Activated CD4-positive, alpha-beta T cell treated with anti-CD3 and anti-CD28 coated beads, Interleukin-10, Interleukin-2, amounts not matched to agents 100 ng/mL and 50 ng/mL, durations not matched to agents 16 hours and 8 hours (primary cell): ENCODE measurements around the gene KLHDC8A.
"Not testable (repeated sequence)": the region's sequence is repeated elsewhere in the genome, so short reads cannot be mapped to it uniquely, and the experiment has no call there.

Experiments
- DNase-seq: peaks from one replicate; pipeline ENCODE4 v3.0.0-alpha.2; 2020

Gene KLHDC8A, protein sequence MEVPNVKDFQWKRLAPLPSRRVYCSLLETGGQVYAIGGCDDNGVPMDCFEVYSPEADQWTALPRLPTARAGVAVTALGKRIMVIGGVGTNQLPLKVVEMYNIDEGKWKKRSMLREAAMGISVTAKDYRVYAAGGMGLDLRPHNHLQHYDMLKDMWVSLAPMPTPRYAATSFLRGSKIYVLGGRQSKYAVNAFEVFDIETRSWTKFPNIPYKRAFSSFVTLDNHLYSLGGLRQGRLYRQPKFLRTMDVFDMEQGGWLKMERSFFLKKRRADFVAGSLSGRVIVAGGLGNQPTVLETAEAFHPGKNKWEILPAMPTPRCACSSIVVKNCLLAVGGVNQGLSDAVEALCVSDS

DNA sequence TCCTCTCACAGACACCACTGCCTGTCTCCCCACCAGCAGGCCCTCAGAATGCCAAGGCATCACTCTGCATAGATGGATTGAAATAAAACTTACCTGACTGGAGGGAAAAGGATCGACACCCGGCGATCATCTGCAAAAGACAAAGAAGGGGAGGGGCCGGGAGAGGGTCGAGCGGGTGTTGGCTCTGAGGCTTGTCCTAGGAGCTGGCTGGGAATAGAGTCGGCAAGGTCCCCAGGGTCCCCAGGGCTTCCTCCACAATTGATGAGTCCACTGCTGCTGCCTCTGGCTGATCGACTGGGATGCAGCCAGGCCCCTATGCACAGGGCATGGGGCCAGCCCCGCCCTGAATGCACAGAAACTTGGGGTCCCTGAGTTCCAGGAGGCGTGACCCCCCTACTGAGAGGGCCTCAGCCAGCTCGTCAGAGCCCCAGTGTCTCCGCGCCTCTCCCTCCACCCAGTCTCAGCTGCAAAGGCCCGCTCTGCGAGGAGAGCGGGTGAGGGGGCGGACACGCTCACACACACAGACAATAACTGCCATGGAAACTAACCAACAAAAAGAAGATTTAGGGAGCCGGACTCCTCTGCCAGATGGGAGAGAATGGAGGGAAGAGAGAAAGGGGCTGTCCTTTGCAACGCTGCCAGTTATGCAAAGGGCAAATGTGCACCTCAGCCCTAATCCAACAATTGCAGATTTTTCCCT is at the start of gene KLHDC8A:
KLHDC8A (minus strand) TSS at position 483 of the 700 bp plus-strand sequence. CDS start 13,318 bp downstream, outside the sequence.
- DNase-seq: no peak

DNA sequence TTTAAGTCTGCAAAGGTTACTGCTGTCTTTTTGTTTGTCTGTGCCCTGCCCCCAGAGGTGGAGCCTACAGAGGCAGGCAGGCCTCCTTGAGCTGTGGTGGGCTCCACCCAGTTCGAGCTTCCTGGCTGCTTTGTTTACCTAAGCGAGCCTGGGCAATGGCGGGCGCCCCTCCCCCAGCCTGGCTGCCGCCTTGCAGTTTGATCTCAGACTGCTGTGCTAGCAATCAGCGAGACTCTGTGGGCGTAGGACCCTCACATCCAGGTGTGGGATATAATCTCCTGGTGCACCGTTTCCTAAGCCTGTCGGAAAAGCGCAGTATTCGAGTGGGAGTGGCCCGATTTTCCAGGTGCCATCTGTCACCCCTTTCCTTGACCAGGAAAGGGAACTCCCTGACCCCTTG is 49.5 kb upstream of the KLHDC8A start:
- not testable (repeated sequence) for DNase-seq

DNA sequence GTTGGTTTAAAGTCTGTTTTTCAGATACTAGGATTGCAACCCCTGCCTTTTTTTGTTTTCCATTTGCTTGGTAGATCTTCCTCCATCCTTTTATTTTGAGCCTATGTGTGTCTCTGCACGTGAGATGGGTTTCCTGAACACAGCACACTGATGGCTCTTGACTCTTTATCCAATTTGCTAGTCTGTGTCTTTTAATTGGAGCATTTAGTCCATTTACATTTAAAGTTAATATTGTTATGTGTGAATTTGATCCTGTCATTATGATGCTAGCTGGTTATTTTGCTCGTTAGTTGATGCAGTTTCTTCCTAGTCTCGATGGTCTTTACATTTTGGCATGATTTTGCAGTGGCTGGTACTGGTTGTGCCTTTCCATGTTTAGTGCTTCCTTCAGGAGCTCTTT is 47.8 kb upstream of the KLHDC8A start:
- not testable (repeated sequence) for DNase-seq

DNA sequence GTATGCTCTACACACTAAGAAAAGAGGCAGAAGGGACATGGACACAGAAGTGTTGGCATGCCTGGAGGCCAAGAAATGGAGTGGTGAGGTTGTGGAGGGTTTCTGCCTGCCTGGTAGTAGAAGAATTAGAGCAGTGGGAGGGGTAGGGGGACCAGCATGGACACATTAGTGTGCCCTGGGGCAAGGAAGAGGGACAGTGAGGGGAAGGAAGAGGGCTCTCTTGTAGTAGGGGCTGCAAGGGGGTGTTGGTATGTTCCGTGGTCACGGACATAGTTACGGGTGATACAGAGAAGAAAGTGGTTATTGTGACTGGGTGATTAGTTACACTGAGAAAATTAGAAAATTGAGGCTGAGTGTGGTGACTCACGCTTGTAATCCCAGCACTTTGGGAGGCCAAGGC is 41.9 kb upstream of the KLHDC8A start:
- no peak for DNase-seq

DNA sequence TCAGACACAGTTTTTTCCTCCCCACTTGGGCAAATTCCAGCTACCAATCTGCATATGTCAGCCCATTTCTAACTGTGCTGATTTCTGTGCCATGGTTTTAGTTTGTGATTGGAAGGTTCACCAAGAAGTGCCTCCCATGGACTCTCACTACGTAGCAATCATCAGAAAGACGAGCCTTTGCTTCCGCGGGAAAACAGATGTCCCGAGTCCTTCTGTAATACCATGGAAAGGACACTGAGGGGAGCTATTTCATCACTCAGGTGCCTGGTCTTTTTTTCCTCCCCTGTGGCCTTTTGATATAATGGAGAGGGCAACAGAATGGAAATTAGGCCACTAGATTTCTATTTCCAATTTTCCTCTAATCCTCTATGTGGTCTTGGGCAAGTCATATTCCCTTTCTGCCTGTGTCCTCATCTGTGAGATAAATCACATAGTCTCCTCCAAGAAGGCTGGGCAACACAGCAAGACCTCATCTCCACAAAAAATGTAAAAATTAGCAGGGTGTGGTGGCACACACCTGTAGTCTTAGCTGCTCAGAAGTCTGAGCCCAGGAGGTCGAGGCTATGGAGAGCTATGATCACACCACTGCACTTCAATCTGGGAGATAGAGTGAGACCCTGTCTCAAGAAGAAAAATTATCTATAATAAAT is 40.4 kb upstream of the KLHDC8A start:
- peak; percentile 38 for DNase-seq

DNA sequence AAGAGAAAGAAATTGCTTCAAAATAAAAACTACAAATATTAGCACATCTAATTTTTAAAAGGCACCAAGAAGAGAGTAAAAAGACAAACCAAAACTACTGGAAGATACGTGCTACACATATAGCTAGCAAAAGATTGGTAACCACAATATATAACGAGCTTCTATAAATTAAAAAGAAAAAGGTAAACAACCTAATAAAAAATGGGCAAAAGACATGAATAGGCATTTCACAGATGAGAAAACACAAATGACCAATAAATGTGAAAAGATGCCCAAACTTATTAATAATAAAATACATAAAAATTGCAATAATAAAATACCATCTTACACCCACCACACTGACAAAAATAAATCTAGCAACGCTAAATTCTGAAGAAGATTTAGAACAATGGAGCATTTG is 38.9 kb upstream of the KLHDC8A start:
- no peak for DNase-seq

DNA sequence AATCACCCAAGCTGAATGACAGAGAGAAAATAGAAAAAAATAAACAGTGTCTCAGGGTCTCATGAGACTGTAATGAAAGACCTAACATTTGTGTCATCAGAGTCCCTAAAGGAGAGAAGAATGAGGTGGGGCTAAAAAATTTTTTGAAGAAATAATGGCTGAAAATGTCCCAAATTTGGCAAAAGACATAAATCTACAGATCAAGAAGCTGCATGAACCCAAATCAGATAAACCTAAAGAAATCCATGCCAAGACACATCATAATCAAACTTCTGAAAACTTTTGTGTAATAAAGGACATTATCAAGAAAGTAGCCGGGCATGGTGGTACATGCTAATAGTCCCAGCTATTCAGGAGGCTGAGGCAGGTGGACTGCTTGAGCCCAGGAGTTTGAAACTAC is 35.9 kb upstream of the KLHDC8A start:
- DNase-seq: no peak

DNA sequence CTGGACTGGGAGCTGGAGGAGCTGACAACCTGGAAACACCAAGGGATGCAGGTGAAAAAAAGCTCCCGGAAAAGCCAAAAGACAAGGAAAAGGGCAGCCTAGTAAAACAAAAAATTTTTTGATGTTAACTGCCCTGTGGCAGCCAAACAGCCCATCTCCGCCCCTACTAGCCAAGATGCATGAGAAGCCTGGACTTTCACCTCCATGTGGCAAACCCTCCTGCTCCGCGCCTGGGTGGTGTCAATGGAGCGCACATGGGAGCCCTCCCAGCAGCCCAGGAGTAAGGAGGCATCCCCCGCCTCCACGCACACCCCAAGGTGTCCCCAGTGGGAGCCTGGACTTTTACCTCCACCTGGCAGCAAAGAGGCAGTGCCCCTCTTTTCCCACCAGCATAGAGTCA is 34.7 kb upstream of the KLHDC8A start:
- no peak for DNase-seq

DNA sequence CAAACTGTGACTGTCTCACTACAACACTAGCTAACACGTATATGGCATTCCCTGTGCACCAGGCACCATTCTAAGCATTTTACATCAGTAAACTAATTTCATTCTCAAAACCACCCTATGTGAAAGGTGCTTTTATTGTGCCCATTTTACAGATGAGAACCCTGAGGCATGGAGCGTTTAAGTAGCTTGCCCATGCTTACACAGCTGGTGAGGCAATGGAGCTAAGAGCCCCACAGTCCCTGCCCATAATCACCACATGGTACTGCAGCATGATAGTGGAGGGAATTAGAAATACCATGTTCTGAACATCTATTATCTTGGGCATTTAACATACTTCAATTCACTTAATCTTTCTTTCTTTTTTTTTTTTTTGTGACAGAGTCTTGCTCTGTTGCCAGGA is 31.1 kb upstream of the KLHDC8A start:
- DNase-seq: no peak

DNA sequence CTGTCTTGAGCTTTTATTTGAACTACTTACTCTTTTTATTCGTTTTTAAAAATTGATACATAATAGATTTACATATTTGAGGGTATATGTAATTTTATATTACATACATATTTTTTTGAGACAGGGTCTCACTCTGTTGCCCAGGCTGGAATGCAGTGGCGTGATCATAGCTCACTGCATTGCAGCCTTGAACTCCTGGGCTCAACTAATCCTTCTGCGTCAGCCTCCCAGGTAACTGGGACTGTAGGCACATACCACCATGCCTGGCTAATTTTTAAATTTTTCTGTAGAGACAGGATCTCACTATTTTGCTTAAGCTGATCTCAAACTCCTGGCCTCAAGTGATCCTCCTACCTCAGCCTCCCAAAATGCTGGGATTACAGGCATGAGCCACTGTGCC is 26.3 kb upstream of the KLHDC8A start:
- DNase-seq: not testable (repeated sequence)

DNA sequence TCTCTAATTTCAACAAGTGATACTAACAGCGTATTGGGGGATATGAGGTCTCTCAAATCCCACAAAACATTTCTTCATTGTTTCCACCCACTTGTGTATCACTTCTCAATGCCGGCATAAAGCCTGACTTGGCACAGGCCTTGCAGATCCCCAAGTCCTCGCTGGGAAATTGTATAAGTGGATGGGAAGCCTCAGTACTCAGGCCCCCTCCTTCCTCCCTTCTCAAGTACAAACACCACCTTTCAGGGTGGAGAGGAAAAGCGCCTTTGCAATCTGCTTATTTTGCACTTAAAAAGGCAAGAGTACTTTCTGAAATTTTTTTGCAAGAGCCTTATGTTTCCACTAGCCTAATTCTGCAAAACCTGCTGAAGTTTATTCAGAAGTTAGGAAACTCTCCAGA is 25.8 kb upstream of the KLHDC8A start:
- DNase-seq: no peak

DNA sequence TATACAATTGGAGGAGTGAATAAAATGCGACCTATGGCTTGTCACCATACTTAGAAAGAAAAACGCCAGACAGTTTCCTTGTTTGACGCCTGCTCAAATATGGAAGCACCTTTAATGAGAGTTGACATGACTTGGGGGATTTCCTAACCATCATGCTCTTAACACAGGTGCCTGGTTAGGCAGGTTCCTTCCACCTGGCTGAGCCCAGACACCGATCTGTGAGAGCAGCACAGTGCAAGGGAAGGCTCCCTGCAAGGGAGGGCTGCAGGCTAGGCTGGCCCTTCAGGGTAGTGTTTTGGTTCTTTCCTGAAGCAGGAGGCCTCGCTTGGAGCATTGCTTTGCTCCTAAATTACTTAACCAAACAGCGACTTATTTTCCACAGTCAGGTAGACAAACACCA is 24.6 kb upstream of the KLHDC8A start:
- DNase-seq: no peak

DNA sequence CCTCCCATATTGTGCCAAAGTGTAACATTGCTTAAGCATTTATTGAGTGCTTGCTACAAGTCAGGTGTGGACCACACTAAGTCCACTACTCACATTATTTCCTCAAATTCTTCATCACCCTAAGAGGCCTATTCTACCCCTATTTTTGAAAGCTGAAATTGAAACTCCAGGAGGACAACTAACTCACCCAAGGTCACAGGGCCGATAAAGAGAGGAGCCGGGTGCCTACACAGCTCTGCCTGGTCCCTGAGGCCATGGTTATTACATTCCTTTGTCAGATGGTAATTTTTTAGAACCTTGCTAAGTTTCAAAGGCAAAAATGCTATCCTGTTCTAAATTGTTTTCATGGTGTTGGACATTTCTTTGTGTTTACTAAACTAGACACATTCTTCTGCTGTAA is 24.2 kb upstream of the KLHDC8A start:
- no peak for DNase-seq

DNA sequence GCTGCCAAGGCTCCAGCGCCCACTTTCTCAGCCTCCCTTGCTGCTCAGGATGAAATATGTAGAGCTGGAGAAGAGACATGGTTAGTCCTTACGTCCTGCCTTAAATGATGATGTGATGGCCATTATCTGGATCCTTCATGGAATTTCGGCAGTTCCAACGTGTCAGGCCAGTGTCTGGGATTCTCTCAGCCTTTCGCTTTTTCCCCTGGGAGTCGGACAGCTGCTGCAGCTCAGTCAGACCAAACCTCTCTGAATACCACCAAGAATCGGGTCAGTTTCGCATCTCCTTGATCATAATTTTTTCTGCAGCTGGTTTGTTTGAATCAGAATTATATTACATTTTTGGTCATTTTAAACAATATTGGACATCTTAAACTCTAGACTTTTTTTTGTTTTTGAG is 22.3 kb upstream of the KLHDC8A start:
- no peak for DNase-seq

DNA sequence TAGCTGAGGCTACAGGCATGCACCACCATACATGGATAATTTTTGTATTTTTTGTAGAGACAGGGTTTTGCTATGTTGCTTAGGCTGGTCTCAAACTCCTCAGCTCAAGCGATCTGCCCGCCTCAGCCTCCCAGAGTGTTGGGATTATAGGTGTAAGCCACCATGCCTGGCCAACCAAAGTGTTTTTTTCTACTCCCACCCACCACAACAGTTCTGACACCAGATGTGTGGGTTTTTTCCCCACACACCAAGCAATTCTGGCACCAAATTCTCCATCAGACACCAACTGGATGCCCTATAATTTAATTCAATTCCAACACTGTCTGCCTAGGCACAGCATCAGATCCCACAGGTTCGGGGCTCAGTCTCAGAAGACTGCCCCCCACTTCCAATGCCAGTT is 20.6 kb upstream of the KLHDC8A start:
- no peak for DNase-seq

DNA sequence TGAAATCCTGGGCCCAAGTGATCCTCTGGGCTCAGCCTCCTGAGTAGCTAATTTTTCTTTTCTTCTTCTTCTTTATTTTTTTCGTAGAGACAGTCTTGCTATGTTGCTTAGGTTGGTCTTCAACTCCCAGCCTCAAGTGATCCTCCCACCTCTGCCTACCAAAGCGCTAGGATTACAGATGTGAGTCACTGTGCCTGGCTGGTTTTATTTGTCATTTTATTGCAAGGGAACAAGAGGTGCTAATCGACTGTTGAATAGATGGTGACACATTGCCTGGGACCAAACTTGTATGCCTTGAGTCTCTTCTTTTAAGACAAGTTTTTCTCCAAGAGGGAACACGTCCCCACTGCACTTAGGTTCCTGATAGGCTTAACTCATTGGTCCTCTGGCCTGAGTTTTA is 20.0 kb upstream of the KLHDC8A start:
- no peak for DNase-seq

DNA sequence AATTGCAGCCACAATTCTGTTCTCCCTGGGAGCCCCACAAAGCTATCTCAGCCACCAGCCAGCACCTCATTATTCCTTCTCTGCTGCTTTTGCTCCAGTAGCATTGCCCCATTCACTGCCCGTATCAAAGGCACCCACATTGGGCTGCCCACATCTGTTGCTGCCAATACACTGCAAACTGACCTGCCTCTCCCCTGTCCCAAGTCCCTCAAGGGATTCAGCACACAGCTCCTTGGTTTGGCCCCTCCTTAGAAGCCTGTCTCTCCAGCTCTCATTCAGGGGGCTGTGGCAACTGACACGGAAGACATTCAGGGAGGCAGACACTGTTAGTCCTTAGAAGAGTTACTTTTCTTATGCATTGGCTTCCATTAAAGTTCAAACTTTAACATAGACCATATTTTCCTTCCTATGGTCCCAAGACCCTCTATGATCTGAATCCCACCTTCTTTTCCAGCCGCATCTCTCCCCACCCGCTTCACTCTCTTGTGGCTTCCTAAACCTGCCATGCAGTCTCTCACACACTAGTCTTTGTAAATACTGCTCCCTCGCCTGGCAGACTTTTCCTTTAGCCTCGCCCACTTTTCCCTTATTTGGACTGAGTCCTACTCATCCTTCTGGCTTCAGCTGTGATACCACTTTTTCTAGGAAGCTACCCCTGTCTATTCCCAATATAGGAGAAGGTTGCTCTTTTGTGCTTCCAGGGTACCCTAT is 19.3 kb upstream of the KLHDC8A start:
- no peak for DNase-seq

DNA sequence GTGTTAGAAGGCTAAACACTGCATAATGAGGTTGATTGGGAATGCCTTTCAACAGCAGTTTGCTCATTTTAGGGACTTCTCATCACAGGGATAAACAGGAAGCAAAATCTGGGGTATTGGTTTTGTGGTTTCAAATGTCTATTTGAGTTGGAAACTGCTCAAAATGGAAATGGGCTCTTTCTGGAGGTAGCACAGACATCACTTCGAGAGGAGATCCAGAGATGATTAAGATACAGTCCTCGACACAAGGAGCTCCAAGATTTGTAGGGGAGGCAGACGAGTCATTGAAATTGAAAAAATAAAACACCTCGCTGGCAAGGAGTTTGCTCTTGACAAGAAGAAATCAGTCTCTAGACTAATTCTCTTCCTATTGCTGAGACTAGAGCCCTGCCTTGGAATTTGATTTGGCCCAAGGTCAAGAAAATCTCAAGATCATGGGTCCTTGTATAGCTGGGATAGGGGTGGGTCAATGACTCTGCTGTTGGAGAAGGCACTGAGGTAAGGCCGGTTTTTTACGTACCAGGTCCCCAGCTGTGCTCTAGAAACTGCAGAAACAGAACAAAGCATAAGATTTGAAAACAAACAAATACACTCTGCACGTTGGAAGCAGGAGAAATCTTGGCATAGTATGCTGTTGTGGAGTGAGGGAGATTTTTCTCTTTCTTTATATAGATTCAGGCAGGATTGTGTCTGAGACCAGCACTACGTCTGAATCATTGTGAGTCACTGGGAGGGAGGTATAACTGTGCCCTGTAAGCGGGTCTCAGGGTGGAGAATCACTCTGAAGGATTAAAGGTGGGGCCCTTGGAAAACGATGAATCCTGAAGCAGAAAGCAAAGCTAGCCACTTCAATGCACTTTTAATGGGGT is 17.7 kb upstream of the KLHDC8A start:
- no peak for DNase-seq

DNA sequence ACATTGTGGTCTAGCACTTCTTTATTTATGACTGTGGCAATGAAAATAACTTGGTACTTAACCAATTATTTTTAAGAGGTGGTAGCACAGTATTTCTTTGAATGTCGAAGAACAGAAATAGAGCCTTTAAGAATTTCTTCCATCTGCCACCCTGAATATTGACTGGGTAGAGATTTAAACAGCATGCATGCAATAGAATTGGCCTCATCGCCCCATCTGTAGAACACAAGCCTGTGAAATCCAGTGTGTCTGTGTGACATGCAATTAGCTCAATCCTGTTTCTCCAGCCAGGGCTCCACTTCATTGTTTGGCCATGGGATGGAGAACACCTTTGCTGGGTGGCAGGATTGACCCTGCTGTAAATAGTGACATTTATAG is 17.1 kb upstream of the KLHDC8A start:
- DNase-seq: no peak

DNA sequence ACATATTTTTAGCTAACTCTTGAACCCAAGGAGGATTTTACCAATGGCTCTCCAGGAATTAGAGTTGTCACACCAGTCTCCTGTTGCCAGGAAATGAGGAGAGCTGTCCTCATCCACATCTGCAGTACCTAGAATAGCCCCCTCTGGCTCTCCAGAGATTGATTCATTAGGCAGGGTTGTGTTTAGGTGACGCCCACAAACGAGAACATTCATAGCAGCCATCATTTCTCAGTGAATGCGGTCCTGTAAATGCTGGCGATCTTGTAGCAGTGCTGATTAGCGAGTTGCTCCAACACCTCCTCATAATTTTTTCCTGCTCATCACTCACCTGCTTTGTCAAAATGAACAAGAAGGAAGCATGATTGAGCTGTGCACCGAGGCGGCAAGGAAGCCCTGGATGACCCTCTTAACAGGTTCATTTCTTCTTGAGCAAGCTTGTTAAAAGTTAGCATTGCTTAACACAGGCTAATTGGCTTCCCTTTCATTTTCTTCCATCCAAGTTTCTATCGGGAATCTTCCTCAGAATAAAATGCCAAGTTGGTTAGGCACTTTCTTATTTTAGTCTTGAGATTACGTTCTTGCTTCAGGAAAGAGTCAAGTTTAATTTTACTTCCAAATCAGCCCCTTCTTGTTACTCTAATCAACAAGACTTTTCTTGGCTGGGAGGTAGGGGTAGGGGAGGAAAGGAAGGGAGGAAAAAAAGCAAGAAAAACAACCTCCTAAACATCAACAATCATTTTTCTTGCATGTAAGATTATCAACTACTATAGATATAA is 16.5 kb upstream of the KLHDC8A start:
- DNase-seq: no peak

DNA sequence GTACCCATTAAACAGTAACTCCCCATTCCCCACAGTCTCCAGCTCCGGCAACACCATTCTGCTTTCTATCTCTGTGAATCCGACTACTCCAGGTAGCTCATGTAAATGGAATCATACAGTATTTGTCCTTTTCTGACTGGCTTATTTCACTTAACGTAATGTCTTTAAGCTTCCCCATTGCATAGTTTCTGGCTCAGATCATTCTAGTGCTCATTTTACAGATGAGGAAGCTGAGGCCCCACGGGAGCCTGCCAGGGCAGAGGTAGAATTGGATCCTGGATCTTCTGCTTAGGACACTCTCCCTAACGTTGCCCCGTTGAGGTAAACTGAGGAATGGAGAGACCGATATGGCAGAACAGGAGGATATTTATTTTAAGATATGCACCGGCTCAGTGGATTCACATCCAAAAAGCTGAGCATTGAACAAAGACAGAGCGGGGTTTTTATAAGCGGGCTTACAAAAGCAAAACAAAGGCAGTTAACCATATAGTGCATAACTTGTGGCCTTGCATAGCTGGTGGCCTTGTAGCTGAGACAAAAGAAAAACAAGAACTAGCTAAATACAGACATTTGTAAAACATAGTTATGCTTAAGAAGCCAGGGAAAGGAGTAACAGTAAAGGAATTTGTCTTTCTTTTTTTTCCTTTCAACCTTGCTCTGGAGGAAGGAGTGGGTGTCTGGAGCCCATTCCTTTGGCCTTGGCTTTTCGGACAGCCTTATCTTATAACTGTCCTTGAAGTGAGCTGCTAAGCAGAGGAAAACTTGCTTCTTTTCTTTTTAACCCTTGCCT is 15.3 kb upstream of the KLHDC8A start:
- no peak for DNase-seq
